IPS-11a (cell line): Measurements from ENCODE around the gene ZNF557.
"Not testable (repeated sequence)": the region's sequence is repeated elsewhere in the genome, so short reads cannot be mapped to it uniquely, and the experiment has no call there.

Experiments
- H3K4me3 ChIP-seq: one replicate; pipeline ENCODE4 v1.5.1; 2013; ENCODE audit warnings: low read depth, low read length, control low read depth

The ZNF557 gene

GRCh38 chr19:7069042-7069903 lies at the start of gene ZNF557:
Gene ZNF557 (plus strand): TSS chr19:7069703. CDS start chr19:7075075, 5,372 bp downstream.
- peak within 1 kb of the TSS; percentile 93 for H3K4me3 ChIP-seq

GRCh38 chr19:7021331-7021730 lies 48.2 kb upstream of the ZNF557 start, which contains the start of gene MBD3L2B:
Gene MBD3L2B (minus strand): TSS chr19:7021431. CDS start chr19:7021397, 34 bp downstream.
- H3K4me3 ChIP-seq: not testable (repeated sequence)

GRCh38 chr19:7028790-7029189 lies 40.7 kb upstream of the ZNF557 start:
- not testable (repeated sequence) for H3K4me3 ChIP-seq

DNA sequence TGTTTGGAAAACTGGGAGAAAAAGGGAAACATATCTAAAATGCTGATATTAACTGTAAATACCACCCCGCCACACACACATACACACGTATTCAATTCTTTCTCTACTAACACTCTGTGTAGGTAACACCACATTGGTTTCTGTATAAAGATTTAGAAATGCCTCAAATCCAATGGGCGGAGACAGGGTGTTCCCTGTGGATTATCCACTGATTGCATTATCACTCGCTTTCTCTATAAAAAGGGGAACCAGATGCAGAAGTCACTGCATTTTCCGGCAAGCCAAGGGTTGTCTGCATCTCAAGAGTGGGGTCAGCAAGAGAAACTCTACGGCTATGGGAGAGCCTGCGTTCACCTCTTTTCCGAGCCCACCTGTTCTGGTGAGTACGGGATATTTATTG lies 39.2 kb upstream of the ZNF557 start, which contains the start of gene MBD3L5:
Gene MBD3L5 (plus strand): TSS at position 301 of the 400 bp plus-strand sequence. CDS start 34 bp downstream, at position 335.
- H3K4me3 ChIP-seq: not testable (repeated sequence)

GRCh38 chr19:7040079-7040478 lies 29.4 kb upstream of the ZNF557 start, which contains the start of gene MBD3L4:
Gene MBD3L4 (minus strand): TSS chr19:7040179. CDS start chr19:7040144, 35 bp downstream.
- H3K4me3 ChIP-seq: not testable (repeated sequence)

DNA sequence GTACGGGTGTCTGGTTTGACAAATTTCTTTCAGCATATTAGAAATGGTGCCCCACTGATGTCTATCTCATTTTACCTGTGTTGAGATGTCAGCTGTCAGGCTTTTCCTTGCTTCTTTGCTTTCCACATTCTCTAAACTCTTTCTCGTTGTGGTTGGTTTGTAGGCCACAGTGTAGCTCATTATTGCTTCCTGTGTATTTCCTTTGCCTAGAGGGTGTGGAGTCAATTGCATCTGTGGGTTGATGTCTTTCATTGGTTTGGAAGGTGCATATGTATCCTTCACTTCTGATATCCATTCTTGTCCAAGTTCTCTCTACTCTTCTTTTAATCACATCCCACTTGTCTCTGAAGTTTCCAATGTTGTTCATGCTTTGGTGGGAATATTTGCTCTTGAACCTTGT lies 27.9 kb upstream of the ZNF557 start:
- H3K4me3 ChIP-seq: not testable (repeated sequence)

DNA sequence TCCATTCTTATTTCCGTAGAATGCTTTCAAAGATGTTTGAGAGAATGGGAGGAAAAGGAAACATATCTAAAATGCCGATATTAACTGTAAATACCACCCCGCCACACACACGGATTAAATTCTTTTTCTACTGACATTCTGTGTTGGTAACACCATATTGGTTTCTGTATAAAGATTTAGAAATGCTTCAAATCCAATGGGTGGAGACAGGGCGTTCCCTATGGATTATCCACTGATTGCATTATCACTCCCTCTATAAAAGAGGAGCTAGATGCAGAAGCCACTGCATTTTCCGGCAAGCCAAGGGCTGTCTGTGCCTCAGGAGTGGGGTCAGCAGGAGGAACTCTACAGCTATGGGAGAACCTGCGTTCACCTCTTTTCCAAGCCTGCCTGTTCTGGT lies 20.5 kb upstream of the ZNF557 start, which contains the start of gene MBD3L2:
Gene MBD3L2 (plus strand): TSS at position 301 of the 400 bp plus-strand sequence. CDS start 53 bp downstream, at position 354.
- H3K4me3 ChIP-seq: not testable (repeated sequence)

GRCh38 chr19:7051421-7051820 lies 18.1 kb upstream of the ZNF557 start:
- not testable (repeated sequence) for H3K4me3 ChIP-seq

GRCh38 chr19:7052896-7053295 lies 16.6 kb upstream of the ZNF557 start:
- H3K4me3 ChIP-seq: not testable (repeated sequence)

GRCh38 chr19:7054635-7055368 lies 14.7 kb upstream of the ZNF557 start:
- not testable (repeated sequence) for H3K4me3 ChIP-seq

- not testable (repeated sequence) for H3K4me3 ChIP-seq
Observed at GRCh38 chr19:7055679-7056078, 13.8 kb upstream of the ZNF557 start.

DNA sequence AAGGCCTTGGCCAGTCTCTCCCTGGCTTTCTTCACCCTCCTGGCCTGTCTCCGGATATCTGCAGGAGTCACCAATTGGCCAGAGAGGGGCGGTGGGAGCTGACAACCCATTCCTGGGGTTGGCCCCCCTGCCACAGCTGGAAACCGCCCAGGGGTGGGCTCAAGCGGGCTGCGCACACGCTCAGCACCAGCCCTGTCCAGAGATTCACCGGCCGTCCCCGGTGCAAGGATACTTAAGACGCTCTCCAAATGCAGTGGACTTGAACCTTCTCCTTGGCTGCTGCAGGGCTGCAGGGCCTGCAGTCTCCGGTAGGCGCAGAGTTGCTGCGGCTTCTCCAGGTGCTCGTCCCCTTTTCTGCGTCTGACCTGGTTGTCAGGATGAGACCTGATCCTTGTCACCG lies 13.1 kb upstream of the ZNF557 start:
- H3K4me3 ChIP-seq: not testable (repeated sequence)

- H3K4me3 ChIP-seq: not testable (repeated sequence)
Observed at GRCh38 chr19:7058576-7058975, 10.9 kb upstream of the ZNF557 start, which contains the start of gene MBD3L3. Gene MBD3L3 (minus strand): TSS chr19:7058676. CDS start chr19:7058605, 71 bp downstream.

DNA sequence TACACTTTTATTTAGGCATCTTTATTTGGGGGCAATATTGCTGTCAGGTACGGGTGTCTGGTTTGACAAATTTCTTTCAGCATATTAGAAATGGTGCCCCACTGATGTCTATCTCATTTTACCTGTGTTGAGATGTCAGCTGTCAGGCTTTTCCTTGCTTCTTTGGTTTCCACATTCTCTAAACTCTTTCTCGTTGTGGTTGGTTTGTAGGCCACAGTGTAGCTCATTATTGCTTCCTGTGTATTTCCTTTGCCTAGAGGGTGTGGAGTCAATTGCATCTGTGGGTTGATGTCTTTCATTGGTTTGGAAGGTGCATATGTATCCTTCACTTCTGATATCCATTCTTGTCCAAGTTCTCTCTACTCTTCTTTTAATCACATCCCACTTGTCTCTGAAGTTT lies 9.5 kb upstream of the ZNF557 start:
- H3K4me3 ChIP-seq: not testable (repeated sequence)

- no peak overlapping the region for H3K4me3 ChIP-seq
Observed at GRCh38 chr19:7063339-7063738, 6.2 kb upstream of the ZNF557 start.

- no peak overlapping the region for H3K4me3 ChIP-seq
Observed at GRCh38 chr19:7063764-7064418, 5.6 kb upstream of the ZNF557 start.

GRCh38 chr19:7067122-7067521 lies 2.4 kb upstream of the ZNF557 start:
- H3K4me3 ChIP-seq: not testable (repeated sequence)

DNA sequence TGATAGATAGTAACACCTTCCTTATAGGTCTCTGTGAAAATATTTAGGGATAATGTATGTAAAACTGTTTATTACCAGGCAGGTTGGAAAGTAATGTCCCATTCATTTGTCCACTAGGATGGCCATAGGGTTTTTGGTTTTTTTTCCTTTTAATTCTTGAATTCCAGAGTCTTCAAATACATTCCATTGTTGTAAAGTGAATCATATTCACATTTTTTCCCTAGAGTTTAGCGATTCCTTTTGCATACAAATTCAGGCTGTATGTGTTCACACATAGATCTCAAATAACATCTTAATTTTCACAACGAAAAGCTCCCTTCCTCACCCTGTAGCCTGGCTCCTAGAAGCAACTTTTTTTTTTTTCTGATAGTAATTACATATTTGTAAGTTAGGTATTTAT lies 1.8 kb upstream of the ZNF557 start:
- no peak overlapping the region for H3K4me3 ChIP-seq

DNA sequence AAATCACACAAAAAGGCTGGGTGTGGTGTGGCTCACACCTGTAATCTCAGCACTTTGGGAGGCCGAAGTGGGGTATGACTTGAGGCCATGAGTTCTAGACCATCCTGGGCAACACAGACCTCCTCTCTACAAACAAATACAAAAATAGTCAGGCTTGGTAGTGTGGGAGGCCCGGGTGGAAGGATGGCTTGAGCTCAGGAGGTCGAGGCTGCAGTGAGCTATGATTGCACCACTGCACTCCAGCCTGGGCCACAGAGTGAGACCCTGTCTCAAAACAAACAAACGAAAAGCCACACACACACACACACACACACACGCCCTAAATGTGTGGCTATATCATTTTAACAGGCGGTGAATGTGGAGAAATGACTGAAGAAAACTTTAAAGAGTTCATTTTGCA lies 904 bp upstream of the ZNF557 start:
- peak overlapping the region; percentile 13 for H3K4me3 ChIP-seq

- H3K4me3 ChIP-seq: peak overlapping the region; percentile 93
Observed at GRCh38 chr19:7069904-7070226, 362 bp downstream of the ZNF557 start.

GRCh38 chr19:7072541-7072940 lies 3.0 kb downstream of the ZNF557 start:
- H3K4me3 ChIP-seq: no peak overlapping the region
